WTC11 (cell line): ENCODE data around the gene ADAMTSL4. TPM values are rescaled to one million over a fixed set of nuclear protein-coding genes. Genes with fewer than 3 reads are reported as not detected.

Experiments used
- ATAC-seq: fragments of 200-7000 bp; cut with Tn5 transposase; 2 replicates; pipeline ENCODE4 v1.10.0; 2021; ENCODE audit warnings: mild to moderate bottlenecking, moderate library complexity
- CTCF ChIA-PET: fragments of 300-600 bp; sonication (Branson Sonifier 250); formaldehyde crosslinking; loops from one replicate; lab custom pipeline; 2021; ENCODE audit warnings: antibody characterized with exemption; lab: Charles Lee
- POLR2A ChIA-PET: fragments of 350-600 bp; sonication (Branson Sonifier 250); formaldehyde crosslinking; loops from one replicate; lab custom pipeline; 2021; ENCODE audit warnings: antibody characterized with exemption; lab: Charles Lee
- DNase-seq: peaks from one replicate; pipeline ENCODE4 v3.0.0; 2021; ENCODE audit warnings: low spot score
- H3K27ac Mint-ChIP-seq: 2 replicates; pipeline ENCODE4 v1.8.0; 2021; ENCODE audit warnings: mixed read lengths
- H3K27me3 Mint-ChIP-seq: 2 replicates; pipeline ENCODE4 v1.8.0; 2021; ENCODE audit warnings: low read depth, mild to moderate bottlenecking, moderate library complexity, mixed read lengths
- H3K36me3 Mint-ChIP-seq: 2 replicates; pipeline ENCODE4 v1.8.0; 2021; ENCODE audit warnings: mixed read lengths
- H3K4me1 Mint-ChIP-seq: 2 replicates; pipeline ENCODE4 v1.8.0; 2022; ENCODE audit warnings: mixed read lengths
- H3K4me3 Mint-ChIP-seq: 2 replicates; pipeline ENCODE4 v1.8.0; 2021; ENCODE audit warnings: mild to moderate bottlenecking, moderate library complexity, mixed read lengths
- H3K9me3 Mint-ChIP-seq: 2 replicates; pipeline ENCODE4 v1.8.0; 2021; ENCODE audit warnings: mixed read lengths
- ARID4B ChIP-seq: sonication (generic); formaldehyde crosslinking; IDR thresholded peaks from 2 replicates; pipeline ENCODE4 v1.8.0; 2023; ENCODE audit warnings: missing genetic modification reagents, mild to moderate bottlenecking, borderline replicate concordance
- CBFB ChIP-seq: sonication (generic); formaldehyde crosslinking; IDR thresholded peaks from 2 replicates; pipeline ENCODE4 v1.8.1; 2022; ENCODE audit warnings: mild to moderate bottlenecking, low read depth, missing genetic modification reagents
- E2F1 ChIP-seq: sonication (generic); formaldehyde crosslinking; IDR thresholded peaks from 2 replicates; pipeline ENCODE4 v1.8.0; 2022; ENCODE audit warnings: mild to moderate bottlenecking, missing genetic modification reagents
- FOXP4 ChIP-seq: sonication (generic); formaldehyde crosslinking; IDR thresholded peaks from 2 replicates; pipeline ENCODE4 v1.8.0; 2022; ENCODE audit warnings: mild to moderate bottlenecking, missing genetic modification reagents
- HMGXB4 ChIP-seq: sonication (generic); formaldehyde crosslinking; IDR thresholded peaks from 2 replicates; pipeline ENCODE4 v1.8.1; 2023; ENCODE audit warnings: mild to moderate bottlenecking, moderate library complexity, missing genetic modification reagents
- KAT7 ChIP-seq: sonication (generic); formaldehyde crosslinking; IDR thresholded peaks from 2 replicates; pipeline ENCODE4 v1.8.1; 2023; ENCODE audit warnings: missing genetic modification reagents, mild to moderate bottlenecking, borderline replicate concordance
- NFE2L1 ChIP-seq: sonication (generic); formaldehyde crosslinking; IDR thresholded peaks from 2 replicates; pipeline ENCODE4 v1.8.1; 2023; ENCODE audit warnings: missing genetic modification reagents
- PRDM15 ChIP-seq: sonication (generic); formaldehyde crosslinking; IDR thresholded peaks from 2 replicates; pipeline ENCODE4 v1.8.0; 2022; ENCODE audit warnings: missing genetic modification reagents
- PRRX2 ChIP-seq: fragments of 250-450 bp; sonication (Bioruptor Pico); IDR thresholded peaks from 2 replicates; pipeline ENCODE4 v1.8.0; 2021; ENCODE audit warnings: mild to moderate bottlenecking
- SMAD3 ChIP-seq: sonication (generic); formaldehyde crosslinking; IDR thresholded peaks from 2 replicates; pipeline ENCODE4 v1.8.0; 2022; ENCODE audit warnings: missing genetic modification reagents, mild to moderate bottlenecking, borderline replicate concordance
- TEAD4 ChIP-seq: sonication (generic); formaldehyde crosslinking; IDR thresholded peaks from 2 replicates; pipeline ENCODE4 v1.8.0; 2022; ENCODE audit warnings: mild to moderate bottlenecking, missing genetic modification reagents
- TP53 ChIP-seq: sonication (generic); formaldehyde crosslinking; IDR thresholded peaks from 2 replicates; pipeline ENCODE4 v1.8.1; 2023; ENCODE audit warnings: mild to moderate bottlenecking, missing genetic modification reagents
- ZBTB21 ChIP-seq: sonication (generic); formaldehyde crosslinking; IDR thresholded peaks from 2 replicates; pipeline ENCODE4 v1.8.1; 2023; ENCODE audit warnings: mild to moderate bottlenecking, missing genetic modification reagents, borderline replicate concordance
- ZBTB43 ChIP-seq: sonication (generic); formaldehyde crosslinking; IDR thresholded peaks from 2 replicates; pipeline ENCODE4 v1.8.1; 2023; ENCODE audit warnings: mild to moderate bottlenecking, missing genetic modification reagents
- ZNF138 ChIP-seq: sonication (generic); formaldehyde crosslinking; conservative IDR thresholded peaks from 2 replicates; pipeline ENCODE4 v1.8.1; 2022; ENCODE audit warnings: mild to moderate bottlenecking, moderate library complexity, missing genetic modification reagents
- ZNF219 ChIP-seq: sonication (generic); formaldehyde crosslinking; IDR thresholded peaks from 2 replicates; pipeline ENCODE4 v1.8.0; 2023; ENCODE audit warnings: missing genetic modification reagents, mild to moderate bottlenecking, borderline replicate concordance
- ZNF671 ChIP-seq: fragments of 250-450 bp; sonication (Bioruptor Pico); IDR thresholded peaks from 2 replicates; pipeline ENCODE4 v1.8.0; 2021; ENCODE audit warnings: mild to moderate bottlenecking
- total RNA-seq: library from RNA; stranded (reverse); gene quantifications from 3 replicates; pipeline ENCODE4 v1.2.3, GENCODE V29; 2021
- TF ChIP-seq, protein P1 (sequence below): sonication (generic); formaldehyde crosslinking; IDR thresholded peaks from 2 replicates; pipeline ENCODE4 v1.8.0; 2022; ENCODE audit warnings: mild to moderate bottlenecking, missing genetic modification reagents
- TF ChIP-seq, protein P2 (sequence below): sonication (generic); formaldehyde crosslinking; IDR thresholded peaks from 2 replicates; pipeline ENCODE4 v1.8.1; 2022; ENCODE audit warnings: mild to moderate bottlenecking, moderate library complexity, missing genetic modification reagents
- TF ChIP-seq, protein P3 (sequence below): sonication (generic); formaldehyde crosslinking; conservative IDR thresholded peaks from 2 replicates; pipeline ENCODE4 v1.8.1; 2022; ENCODE audit warnings: mild to moderate bottlenecking, missing genetic modification reagents

ADAMTSL4 gene
- total RNA-seq, 1 experiment from 2014 or later, result 6.6 TPM

DNA sequence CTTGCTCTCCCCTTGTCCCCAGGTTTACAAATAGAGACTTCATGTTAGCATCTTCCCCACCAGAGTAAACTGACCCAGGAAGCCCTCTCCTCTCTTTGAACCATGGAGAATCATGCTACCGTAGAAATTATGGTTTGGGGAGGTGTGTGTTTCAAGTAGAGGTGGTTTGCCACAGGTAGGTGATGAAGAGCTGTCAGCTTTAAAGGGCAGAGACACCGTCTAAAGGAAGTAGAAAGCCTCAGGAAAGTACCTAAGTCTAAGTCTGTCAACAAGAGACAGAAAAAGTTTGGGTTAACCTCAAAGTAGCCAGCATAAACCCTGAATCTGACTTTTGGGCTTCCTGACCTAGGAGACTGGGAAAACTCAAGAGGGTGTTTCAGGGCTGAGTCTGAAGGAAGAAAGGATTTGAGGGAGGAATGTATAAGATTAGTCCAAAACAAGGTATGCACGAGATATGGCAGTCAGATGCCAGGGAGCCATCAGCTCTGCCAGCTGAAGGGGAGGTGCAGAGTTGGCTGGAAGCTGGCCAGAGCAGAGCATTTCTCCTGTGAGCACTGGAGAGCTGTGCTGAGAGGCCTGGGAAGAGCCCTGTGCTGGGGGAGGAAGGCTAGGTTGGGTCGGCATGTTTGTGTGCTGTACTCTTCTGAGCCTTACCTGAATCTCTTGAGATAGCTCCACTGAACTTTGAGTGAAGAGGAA is 14.3 kb downstream of the ADAMTSL4 start:
- no peaks in the 10 kb centered on the region for H3K36me3 Mint-ChIP-seq
- POLR2A ChIA-PET, result interaction anchor here (0.6 to 6.4 kb wide), 3 partner anchors 13 to 66 kb away, joined by 3 to 188 read pairs (median 4); partner anchors contain the start of genes ENSA and MCL1
- no peaks in the 10 kb centered on the region for H3K27me3 Mint-ChIP-seq
- H3K9me3 Mint-ChIP-seq, result no peaks in the 10 kb centered on the region
- H3K4me1 Mint-ChIP-seq, result peaks cover 67% of the 10 kb centered on the region
- H3K27ac Mint-ChIP-seq, result peak overlapping the region; percentile 98
- no peak for TF ChIP-seq ZNF219 (CRISPR knock-in tag)
- TF ChIP-seq PRRX2 (CRISPR knock-in tag), result no peak
- no peak for TF ChIP-seq PRDM15 (CRISPR knock-in tag)
- no peak for TF ChIP-seq CBFB (CRISPR knock-in tag)
- no peak for TF ChIP-seq E2F1
- no peak for TF ChIP-seq ZNF671 (CRISPR knock-in tag)
- TF ChIP-seq, protein P1, sequence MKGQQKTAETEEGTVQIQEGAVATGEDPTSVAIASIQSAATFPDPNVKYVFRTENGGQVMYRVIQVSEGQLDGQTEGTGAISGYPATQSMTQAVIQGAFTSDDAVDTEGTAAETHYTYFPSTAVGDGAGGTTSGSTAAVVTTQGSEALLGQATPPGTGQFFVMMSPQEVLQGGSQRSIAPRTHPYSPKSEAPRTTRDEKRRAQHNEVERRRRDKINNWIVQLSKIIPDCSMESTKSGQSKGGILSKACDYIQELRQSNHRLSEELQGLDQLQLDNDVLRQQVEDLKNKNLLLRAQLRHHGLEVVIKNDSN (CRISPR knock-in tag), result no peak
- TF ChIP-seq ZBTB21 (CRISPR knock-in tag), result no peak
- no peak for TF ChIP-seq TEAD4 (CRISPR knock-in tag)
- TF ChIP-seq HMGXB4 (CRISPR knock-in tag), result no peak
- TF ChIP-seq, protein P2, sequence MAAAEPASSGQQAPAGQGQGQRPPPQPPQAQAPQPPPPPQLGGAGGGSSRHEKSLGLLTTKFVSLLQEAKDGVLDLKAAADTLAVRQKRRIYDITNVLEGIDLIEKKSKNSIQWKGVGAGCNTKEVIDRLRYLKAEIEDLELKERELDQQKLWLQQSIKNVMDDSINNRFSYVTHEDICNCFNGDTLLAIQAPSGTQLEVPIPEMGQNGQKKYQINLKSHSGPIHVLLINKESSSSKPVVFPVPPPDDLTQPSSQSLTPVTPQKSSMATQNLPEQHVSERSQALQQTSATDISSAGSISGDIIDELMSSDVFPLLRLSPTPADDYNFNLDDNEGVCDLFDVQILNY (CRISPR knock-in tag), result no peak
- no peak for TF ChIP-seq ZBTB43 (CRISPR knock-in tag)
- no peak for TF ChIP-seq NFE2L1 (CRISPR knock-in tag)
- TF ChIP-seq ARID4B (CRISPR knock-in tag), result no peak
- no peak for TF ChIP-seq SMAD3 (CRISPR knock-in tag)
- TF ChIP-seq TP53 (CRISPR knock-in tag), result no peak
- no peak for TF ChIP-seq KAT7 (CRISPR knock-in tag)
- TF ChIP-seq, protein P3, sequence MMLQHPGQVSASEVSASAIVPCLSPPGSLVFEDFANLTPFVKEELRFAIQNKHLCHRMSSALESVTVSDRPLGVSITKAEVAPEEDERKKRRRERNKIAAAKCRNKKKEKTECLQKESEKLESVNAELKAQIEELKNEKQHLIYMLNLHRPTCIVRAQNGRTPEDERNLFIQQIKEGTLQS (CRISPR knock-in tag), result no peak
- no peak for TF ChIP-seq ZNF138 (CRISPR knock-in tag)
- TF ChIP-seq FOXP4 (CRISPR knock-in tag), result no peak
- CTCF ChIA-PET, result interaction anchor here (4.0 to 7.9 kb wide), 3 partner anchors 16 to 58 kb away, joined by 53 to 144 read pairs (median 59); partner anchors contain the start of gene MCL1
- no peak for ATAC-seq
- peak overlapping the region; percentile 4; the same call in 1 of the 2 replicates for H3K4me3 Mint-ChIP-seq
- no peak for DNase-seq
